Stimulated activated effector memory CD8-positive, alpha-beta T cell treated with anti-CD3 and anti-CD28 coated beads, Interleukin-12 subunit alpha, Interleukin-12 subunit beta, amount 100 ng/mL, for 72 hours (primary cell): ENCODE measurements around the gene TIMM23.
"Not testable (repeated sequence)": the region's sequence is repeated elsewhere in the genome, so short reads cannot be mapped to it uniquely, and the experiment has no call there.

ENCODE experiments used
- ATAC-seq: fragments of 150-1000 bp; cut with Tn5 transposase; 2 replicates; pipeline ENCODE4 v1.10.0; 2021
- DNase-seq, 2 donors: peaks; one replicate each; pipeline ENCODE4 v3.0.0; 2021 to 2022; ENCODE audit warnings: low spot score in 2 of 2
- H3K27ac Mint-ChIP-seq: one replicate; pipeline ENCODE4 v1.8.0; 2022; ENCODE audit warnings: mild to moderate bottlenecking, mixed read lengths
- H3K36me3 Mint-ChIP-seq: one replicate; pipeline ENCODE4 v1.8.0; 2022; ENCODE audit warnings: mild to moderate bottlenecking, mixed read lengths
- H3K4me1 Mint-ChIP-seq: one replicate; pipeline ENCODE4 v1.8.0; 2022; ENCODE audit warnings: mixed read lengths
- H3K4me3 Mint-ChIP-seq: one replicate; pipeline ENCODE4 v1.8.0; 2022; ENCODE audit warnings: mild to moderate bottlenecking, mixed read lengths
- H3K9me3 Mint-ChIP-seq: one replicate; pipeline ENCODE4 v1.8.0; 2022; ENCODE audit warnings: mixed read lengths

TIMM23 gene

GRCh38 chr10:46026106-46026505 is 53.8 kb downstream of the TIMM23 start:
- ATAC-seq, result no peak
- Mint-ChIP-seq H3K4me1 (peaks cover 71% of the 10 kb centered on the region), H3K4me3 (no peak overlapping the region), H3K9me3 (no peaks in the 10 kb centered on the region), H3K36me3 (peaks cover 43% of the 10 kb centered on the region), H3K27ac (peak overlapping the region; percentile 39)
- no peak for DNase-seq

- Mint-ChIP-seq H3K27ac (peak overlapping the region; percentile 93), H3K4me1 (peaks cover 58% of the 10 kb centered on the region), H3K4me3 (peak overlapping the region; percentile 93), H3K36me3 (peaks cover 32% of the 10 kb centered on the region), H3K9me3 (no peaks in the 10 kb centered on the region)
- ATAC-seq (peak; percentile 35), DNase-seq (no peak)
Observed at GRCh38 chr10:46028584-46029460, 56.5 kb downstream of the TIMM23 start.

GRCh38 chr10:46029461-46030030 is 57.3 kb downstream of the TIMM23 start:
- peak overlapping the region; percentile 93 for H3K4me3 Mint-ChIP-seq
- H3K36me3 Mint-ChIP-seq, result peaks cover 32% of the 10 kb centered on the region
- H3K27ac Mint-ChIP-seq, result peak overlapping the region; percentile 93
- DNase-seq (no peak), ATAC-seq (no peak)
- H3K9me3 Mint-ChIP-seq, result no peaks in the 10 kb centered on the region
- peaks cover 52% of the 10 kb centered on the region for H3K4me1 Mint-ChIP-seq

GRCh38 chr10:46030091-46030937 is 58.0 kb downstream of the TIMM23 start, which contains the start of gene NCOA4:
TSS of gene NCOA4 (minus strand) at chr10:46030623. CDS start at chr10:46016680, 13,943 bp downstream.
- H3K4me3 Mint-ChIP-seq, result peak within 1 kb of the TSS; percentile 93
- ATAC-seq (peak; percentile 98), DNase-seq (peak; percentile 93 to 96)
- H3K4me1 Mint-ChIP-seq, result peaks cover 44% of the 10 kb centered on the region
- H3K27ac Mint-ChIP-seq, result peak within 1 kb of the TSS; percentile 93
- no peaks in the 10 kb centered on the region for H3K9me3 Mint-ChIP-seq
- peaks cover 32% of the 10 kb centered on the region for H3K36me3 Mint-ChIP-seq

GRCh38 chr10:46031648-46032532 is 59.6 kb downstream of the TIMM23 start:
- no peaks in the 10 kb centered on the region for H3K9me3 Mint-ChIP-seq
- peak overlapping the region; percentile 93 for H3K4me3 Mint-ChIP-seq
- peak overlapping the region; percentile 76 for H3K27ac Mint-ChIP-seq
- H3K36me3 Mint-ChIP-seq, result peaks cover 25% of the 10 kb centered on the region
- DNase-seq (no peak), ATAC-seq (no peak)
- H3K4me1 Mint-ChIP-seq, result peaks cover 33% of the 10 kb centered on the region

GRCh38 chr10:46033602-46034011 is 61.3 kb downstream of the TIMM23 start:
- Mint-ChIP-seq H3K36me3 (peaks cover 8% of the 10 kb centered on the region), H3K9me3 (no peaks in the 10 kb centered on the region), H3K4me3 (no peak overlapping the region), H3K4me1 (peaks cover 16% of the 10 kb centered on the region), H3K27ac (no peak overlapping the region)
- ATAC-seq, result no peak
- DNase-seq, result no peak

- DNase-seq (no peak), ATAC-seq (no peak)
- H3K9me3 Mint-ChIP-seq, result no peaks in the 10 kb centered on the region
- no peak overlapping the region for H3K27ac Mint-ChIP-seq
- no peak overlapping the region for H3K4me3 Mint-ChIP-seq
- no peaks in the 10 kb centered on the region for H3K4me1 Mint-ChIP-seq
- no peaks in the 10 kb centered on the region for H3K36me3 Mint-ChIP-seq
Observed at GRCh38 chr10:46035923-46036849, 63.9 kb downstream of the TIMM23 start.

- Mint-ChIP-seq H3K4me1 (no peaks in the 10 kb centered on the region), H3K9me3 (no peaks in the 10 kb centered on the region), H3K27ac (no peak overlapping the region)
Observed at GRCh38 chr10:46037107-46037825, 65.0 kb downstream of the TIMM23 start.

GRCh38 chr10:46040004-46040403 is 67.7 kb downstream of the TIMM23 start:
- no peaks in the 10 kb centered on the region for H3K4me1 Mint-ChIP-seq
- H3K36me3 Mint-ChIP-seq, result no peaks in the 10 kb centered on the region
- no peak overlapping the region for H3K27ac Mint-ChIP-seq
- no peaks in the 10 kb centered on the region for H3K9me3 Mint-ChIP-seq
- H3K4me3 Mint-ChIP-seq, result no peak overlapping the region
- ATAC-seq (no peak), DNase-seq (no peak)

More at GRCh38 chr10:46037107-46037825, 65.0 kb downstream of the TIMM23 start:
- Mint-ChIP-seq H3K36me3 (no peaks in the 10 kb centered on the region), H3K4me3 (no peak overlapping the region)
- ATAC-seq (no peak), DNase-seq (no peak)

GRCh38 chr10:46042527-46042926 is 70.2 kb downstream of the TIMM23 start:
- DNase-seq (no peak), ATAC-seq (no peak)
- H3K36me3 Mint-ChIP-seq, result no peaks in the 10 kb centered on the region
- H3K4me3 Mint-ChIP-seq, result no peak overlapping the region
- no peaks in the 10 kb centered on the region for H3K4me1 Mint-ChIP-seq
- H3K9me3 Mint-ChIP-seq, result no peaks in the 10 kb centered on the region
- H3K27ac Mint-ChIP-seq, result no peak overlapping the region

GRCh38 chr10:46046261-46046660 is 74.0 kb downstream of the TIMM23 start, which contains the start of gene MSMB:
TSS of gene MSMB (minus strand) at chr10:46046269. CDS start at chr10:46046237, 32 bp downstream.
- H3K27ac Mint-ChIP-seq, result no peak within 1 kb of the TSS
- DNase-seq (no peak), ATAC-seq (no peak)
- no peaks in the 10 kb centered on the region for H3K36me3 Mint-ChIP-seq
- H3K4me1 Mint-ChIP-seq, result no peaks in the 10 kb centered on the region
- no peak within 1 kb of the TSS for H3K4me3 Mint-ChIP-seq
- H3K9me3 Mint-ChIP-seq, result no peaks in the 10 kb centered on the region

- Mint-ChIP-seq H3K27ac (no peak overlapping the region), H3K9me3 (no peaks in the 10 kb centered on the region), H3K36me3 (no peaks in the 10 kb centered on the region), H3K4me1 (no peaks in the 10 kb centered on the region), H3K4me3 (no peak overlapping the region)
- ATAC-seq (no peak), DNase-seq (no peak)
Observed at GRCh38 chr10:46048152-46048551, 75.9 kb downstream of the TIMM23 start.

GRCh38 chr10:46049497-46049831 is 77.2 kb downstream of the TIMM23 start:
- ATAC-seq, H3K4me3 Mint-ChIP-seq, H3K4me1 Mint-ChIP-seq, H3K9me3 Mint-ChIP-seq, DNase-seq, H3K27ac Mint-ChIP-seq, H3K36me3 Mint-ChIP-seq: not testable (repeated sequence)
